Neural cell (in vitro differentiated cells): ENCODE measurements around the gene PRKD1.

Experiments
- CTCF ChIP-seq: fragments of 450-650 bp; IDR thresholded peaks from 2 replicates; pipeline ENCODE4 v1.5.1; 2014; ENCODE audit warnings: antibody characterized with exemption, mild to moderate bottlenecking, moderate library complexity; ENCODE audit not compliant: poor library complexity, severe bottlenecking
- EP300 ChIP-seq: fragments of 450-650 bp; conservative IDR thresholded peaks from 2 replicates; pipeline ENCODE4 v1.6.1; 2014; ENCODE audit warnings: antibody characterized with exemption, mild to moderate bottlenecking, moderate library complexity; ENCODE audit not compliant: poor library complexity, severe bottlenecking
- EZH2 ChIP-seq: fragments of 200-600, 300-800 bp; shearing (Covaris generic), sonication (generic); IDR thresholded peaks from 2 replicates; pipeline ENCODE4 v1.6.1; 2014; ENCODE audit warnings: antibody characterized with exemption, low read length, borderline replicate concordance, mild to moderate bottlenecking; ENCODE audit not compliant: insufficient read depth, poor library complexity, severe bottlenecking
- POLR2AphosphoS5 ChIP-seq: IDR thresholded peaks from 2 replicates; pipeline ENCODE4 v1.6.1; 2012
- REST ChIP-seq: IDR thresholded peaks from 2 replicates; pipeline ENCODE4 v1.6.1; 2012; ENCODE audit warnings: borderline replicate concordance
- SMC3 ChIP-seq: fragments of 450-650 bp; conservative IDR thresholded peaks from 2 replicates; pipeline ENCODE4 v1.6.1; 2014; ENCODE audit warnings: antibody characterized with exemption, mild to moderate bottlenecking, moderate library complexity; ENCODE audit not compliant: poor library complexity
- TAF1 ChIP-seq: IDR thresholded peaks from 2 replicates; pipeline ENCODE4 v1.6.1; 2012; ENCODE audit warnings: low read depth

GRCh38 chr14:29648045-29648444 lies 279.6 kb downstream of the PRKD1 start:
- TF ChIP-seq CTCF (no peak), REST (no peak), EZH2 (no peak), EP300 (no peak), SMC3 (no peak), POLR2AphosphoS5 (no peak), TAF1 (no peak)
